Activated naive CD4-positive, alpha-beta T cell treated with anti-CD3 and anti-CD28 coated beads, Interleukin-2, amount 10 ng/mL, durations not matched to agents 7 days and 5 days (primary cell): ENCODE data around the gene TMEM135.
"Not testable (repeated sequence)": the region's sequence is repeated elsewhere in the genome, so short reads cannot be mapped to it uniquely, and the experiment has no call there.

Experiments
- CTCF ChIA-PET: fragments of 350-600 bp; sonication (Branson Sonifier 250); formaldehyde crosslinking; loops from one replicate; lab custom pipeline; 2021; ENCODE audit warnings: antibody characterized with exemption; lab: Charles Lee
- DNase-seq: peaks from one replicate; pipeline ENCODE4 v3.0.0-alpha.2; 2020
- H3K27ac Mint-ChIP-seq: one replicate; pipeline ENCODE4 v1.8.0; 2021; ENCODE audit warnings: mild to moderate bottlenecking, moderate library complexity, mixed read lengths
- H3K27me3 Mint-ChIP-seq: one replicate; pipeline ENCODE4 v1.8.0; 2021; ENCODE audit warnings: mild to moderate bottlenecking, mixed read lengths
- H3K36me3 Mint-ChIP-seq: one replicate; pipeline ENCODE4 v1.8.0; 2021; ENCODE audit warnings: mixed read lengths
- H3K4me1 Mint-ChIP-seq: one replicate; pipeline ENCODE4 v1.8.0; 2021; ENCODE audit warnings: mixed read lengths
- H3K4me3 Mint-ChIP-seq: one replicate; pipeline ENCODE4 v1.8.0; 2021; ENCODE audit warnings: mild to moderate bottlenecking, moderate library complexity, mixed read lengths
- H3K9me3 Mint-ChIP-seq: one replicate; pipeline ENCODE4 v1.8.0; 2021; ENCODE audit warnings: mixed read lengths

Gene TMEM135

GRCh38 chr11:87037450-87038234 is at the start of gene TMEM135:
Gene TMEM135, plus strand, starts transcription at chr11:87037934. Its CDS starts 112 bp downstream, at chr11:87038046.
- Mint-ChIP-seq H3K27ac (peak within 1 kb of the TSS; percentile 93), H3K27me3 (peaks cover 15% of the 10 kb centered on the region), H3K4me1 (peaks cover 56% of the 10 kb centered on the region), H3K4me3 (peak within 1 kb of the TSS; percentile 98), H3K9me3 (no peaks in the 10 kb centered on the region), H3K36me3 (peaks cover 22% of the 10 kb centered on the region)
- CTCF ChIA-PET = interaction anchor here (0.8 to 0.9 kb wide), 2 partner anchors 98 to 252 kb away, joined by 3 to 5 read pairs; no protein-coding TSS in a partner anchor
- peak; percentile 96 for DNase-seq

- Mint-ChIP-seq H3K9me3 (no peaks in the 10 kb centered on the region), H3K27ac (no peak overlapping the region), H3K36me3 (no peaks in the 10 kb centered on the region), H3K27me3 (peaks cover 16% of the 10 kb centered on the region), H3K4me3 (no peak overlapping the region), H3K4me1 (no peaks in the 10 kb centered on the region)
- CTCF ChIA-PET = no interaction called here
- DNase-seq = no peak
Observed at GRCh38 chr11:86988351-86988881, 49.3 kb upstream of the TMEM135 start.

- Mint-ChIP-seq H3K4me1 (no peaks in the 10 kb centered on the region), H3K27ac (no peak overlapping the region), H3K4me3 (no peak overlapping the region), H3K27me3 (peaks cover 12% of the 10 kb centered on the region), H3K9me3 (no peaks in the 10 kb centered on the region), H3K36me3 (no peaks in the 10 kb centered on the region)
- no peak for DNase-seq
- CTCF ChIA-PET = no interaction called here
Observed at GRCh38 chr11:86990031-86990430, 47.7 kb upstream of the TMEM135 start.

- peaks cover 12% of the 10 kb centered on the region for H3K27me3 Mint-ChIP-seq
- CTCF ChIA-PET = no interaction called here
Observed at GRCh38 chr11:86990515-86990914, 47.2 kb upstream of the TMEM135 start.

GRCh38 chr11:86991341-86991740 is 46.4 kb upstream of the TMEM135 start:
- no peak overlapping the region for H3K4me3 Mint-ChIP-seq
- H3K27ac Mint-ChIP-seq = no peak overlapping the region
- H3K27me3 Mint-ChIP-seq = peaks cover 12% of the 10 kb centered on the region
- CTCF ChIA-PET = no interaction called here
- H3K9me3 Mint-ChIP-seq = no peaks in the 10 kb centered on the region
- DNase-seq = no peak
- H3K36me3 Mint-ChIP-seq = no peaks in the 10 kb centered on the region
- no peaks in the 10 kb centered on the region for H3K4me1 Mint-ChIP-seq

More at GRCh38 chr11:86990515-86990914, 47.2 kb upstream of the TMEM135 start:
- Mint-ChIP-seq H3K9me3 (no peaks in the 10 kb centered on the region), H3K4me3 (no peak overlapping the region), H3K27ac (no peak overlapping the region), H3K4me1 (no peaks in the 10 kb centered on the region), H3K36me3 (no peaks in the 10 kb centered on the region)
- DNase-seq = no peak

GRCh38 chr11:86992340-86992739 is 45.4 kb upstream of the TMEM135 start:
- CTCF ChIA-PET, DNase-seq, H3K9me3 Mint-ChIP-seq, H3K36me3 Mint-ChIP-seq, H3K4me1 Mint-ChIP-seq, H3K27ac Mint-ChIP-seq, H3K4me3 Mint-ChIP-seq: not testable (repeated sequence)
- peaks cover 12% of the 10 kb centered on the region for H3K27me3 Mint-ChIP-seq

- no peaks in the 10 kb centered on the region for H3K4me1 Mint-ChIP-seq
- H3K27me3 Mint-ChIP-seq = peaks cover 12% of the 10 kb centered on the region
- no peak overlapping the region for H3K4me3 Mint-ChIP-seq
- DNase-seq = no peak
- H3K36me3 Mint-ChIP-seq = no peaks in the 10 kb centered on the region
- CTCF ChIA-PET = interaction anchor here (1.4 kb wide), 1 partner anchor 10 kb away, joined by 4 read pairs; no protein-coding TSS in a partner anchor
- H3K9me3 Mint-ChIP-seq = no peaks in the 10 kb centered on the region
- H3K27ac Mint-ChIP-seq = no peak overlapping the region
Observed at GRCh38 chr11:86993031-86993430, 44.7 kb upstream of the TMEM135 start.

- no peaks in the 10 kb centered on the region for H3K9me3 Mint-ChIP-seq
- H3K27ac Mint-ChIP-seq = no peak overlapping the region
- no peaks in the 10 kb centered on the region for H3K36me3 Mint-ChIP-seq
- CTCF ChIA-PET = no interaction called here
- no peaks in the 10 kb centered on the region for H3K27me3 Mint-ChIP-seq
- DNase-seq = no peak
- H3K4me1 Mint-ChIP-seq = no peaks in the 10 kb centered on the region
- no peak overlapping the region for H3K4me3 Mint-ChIP-seq
Observed at GRCh38 chr11:86996953-86997570, 40.7 kb upstream of the TMEM135 start.

- Mint-ChIP-seq H3K27me3 (no peaks in the 10 kb centered on the region), H3K36me3 (no peaks in the 10 kb centered on the region), H3K4me1 (no peaks in the 10 kb centered on the region), H3K9me3 (no peaks in the 10 kb centered on the region), H3K4me3 (no peak overlapping the region), H3K27ac (no peak overlapping the region)
- no peak for DNase-seq
- CTCF ChIA-PET = no interaction called here
Observed at GRCh38 chr11:86999388-86999787, 38.3 kb upstream of the TMEM135 start.

GRCh38 chr11:86999859-87000753 is 37.6 kb upstream of the TMEM135 start:
- no peak overlapping the region for H3K4me3 Mint-ChIP-seq
- H3K27ac Mint-ChIP-seq = no peak overlapping the region
- no peaks in the 10 kb centered on the region for H3K36me3 Mint-ChIP-seq
- no peaks in the 10 kb centered on the region for H3K27me3 Mint-ChIP-seq
- no peak for DNase-seq
- CTCF ChIA-PET = no interaction called here
- H3K4me1 Mint-ChIP-seq = no peaks in the 10 kb centered on the region
- H3K9me3 Mint-ChIP-seq = no peaks in the 10 kb centered on the region

GRCh38 chr11:87002918-87003317 is 34.8 kb upstream of the TMEM135 start:
- DNase-seq = no peak
- Mint-ChIP-seq H3K27me3 (peaks cover 4% of the 10 kb centered on the region), H3K27ac (no peak overlapping the region), H3K4me3 (no peak overlapping the region), H3K9me3 (no peaks in the 10 kb centered on the region), H3K36me3 (no peaks in the 10 kb centered on the region), H3K4me1 (no peaks in the 10 kb centered on the region)
- CTCF ChIA-PET = interaction anchor here (0.8 to 1.1 kb wide), 2 partner anchors 9 to 287 kb away, joined by 4 read pairs; no protein-coding TSS in a partner anchor

GRCh38 chr11:87004281-87004680 is 33.5 kb upstream of the TMEM135 start:
- H3K9me3 Mint-ChIP-seq, H3K27ac Mint-ChIP-seq, CTCF ChIA-PET, H3K4me3 Mint-ChIP-seq, H3K36me3 Mint-ChIP-seq, H3K4me1 Mint-ChIP-seq, H3K27me3 Mint-ChIP-seq, DNase-seq: not testable (repeated sequence)

GRCh38 chr11:87005569-87005921 is 32.2 kb upstream of the TMEM135 start:
- CTCF ChIA-PET = no interaction called here
- H3K4me1 Mint-ChIP-seq = no peaks in the 10 kb centered on the region
- H3K36me3 Mint-ChIP-seq = no peaks in the 10 kb centered on the region
- peaks cover 4% of the 10 kb centered on the region for H3K27me3 Mint-ChIP-seq
- H3K9me3 Mint-ChIP-seq = no peaks in the 10 kb centered on the region
- no peak overlapping the region for H3K4me3 Mint-ChIP-seq
- DNase-seq = no peak
- no peak overlapping the region for H3K27ac Mint-ChIP-seq

GRCh38 chr11:87006035-87006434 is 31.7 kb upstream of the TMEM135 start:
- Mint-ChIP-seq H3K27ac (no peak overlapping the region), H3K4me1 (no peaks in the 10 kb centered on the region), H3K36me3 (no peaks in the 10 kb centered on the region), H3K27me3 (peaks cover 4% of the 10 kb centered on the region), H3K4me3 (no peak overlapping the region), H3K9me3 (no peaks in the 10 kb centered on the region)
- CTCF ChIA-PET = no interaction called here
- DNase-seq = no peak
